Measurements from ENCODE around the gene CHST8.
"Not testable (repeated sequence)": the region's sequence is repeated elsewhere in the genome, so short reads cannot be mapped to it uniquely, and the experiment has no call there.

Gene CHST8

GRCh38 chr19:33618363-33618762 lies 3.4 kb upstream of the CHST8 start:
- DNase-seq (ENCODE audit: low spot score) = not testable (repeated sequence)

DNA sequence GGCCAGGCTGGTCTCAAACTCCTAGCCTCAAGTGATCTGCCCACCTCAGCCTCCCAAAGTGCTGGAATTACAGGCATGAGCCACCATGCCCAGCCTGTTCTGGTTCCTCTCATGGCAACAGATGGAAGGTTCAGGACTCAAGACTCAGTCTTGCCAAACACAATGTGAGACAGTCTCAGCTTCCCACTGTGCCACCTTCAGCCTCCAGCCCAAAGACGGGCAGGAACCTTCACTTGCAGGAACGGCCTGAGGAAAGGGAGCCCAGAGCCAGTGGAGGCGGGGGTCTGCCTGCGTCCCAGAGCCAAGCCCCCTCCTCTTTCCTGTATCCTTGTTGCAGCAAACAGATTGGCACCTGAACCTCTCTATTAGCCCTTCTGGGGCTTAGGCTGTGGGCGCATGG lies 2.9 kb upstream of the CHST8 start:
- no peak for DNase-seq (ENCODE audit: low spot score)

- no peak for DNase-seq (ENCODE audit: low spot score)
Observed at GRCh38 chr19:33620611-33621010, 1.1 kb upstream of the CHST8 start.

GRCh38 chr19:33621065-33621785 lies 528 bp upstream of the CHST8 start:
- DNase-seq (ENCODE audit: low spot score) = no peak

DNA sequence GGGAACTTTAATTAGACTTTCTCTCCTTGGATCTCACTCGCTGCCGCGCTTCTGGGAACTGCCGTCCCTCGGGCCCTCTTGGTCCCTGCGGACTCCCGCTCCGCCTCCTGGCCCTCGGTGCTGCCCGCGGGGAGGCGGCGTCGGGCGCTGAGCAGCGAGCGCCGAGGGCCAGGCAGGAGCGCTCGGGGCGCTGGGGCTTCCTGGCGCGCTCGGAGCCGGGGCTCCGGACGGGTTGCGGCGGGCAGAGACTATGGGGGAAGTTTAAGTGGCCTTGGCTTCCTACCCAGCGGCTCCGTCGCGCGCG lies 704 bp downstream of the CHST8 start:
- DNase-seq (ENCODE audit: low spot score) = no peak

GRCh38 chr19:33622809-33623511 lies 1.2 kb downstream of the CHST8 start:
- DNase-seq (ENCODE audit: low spot score) = no peak

DNA sequence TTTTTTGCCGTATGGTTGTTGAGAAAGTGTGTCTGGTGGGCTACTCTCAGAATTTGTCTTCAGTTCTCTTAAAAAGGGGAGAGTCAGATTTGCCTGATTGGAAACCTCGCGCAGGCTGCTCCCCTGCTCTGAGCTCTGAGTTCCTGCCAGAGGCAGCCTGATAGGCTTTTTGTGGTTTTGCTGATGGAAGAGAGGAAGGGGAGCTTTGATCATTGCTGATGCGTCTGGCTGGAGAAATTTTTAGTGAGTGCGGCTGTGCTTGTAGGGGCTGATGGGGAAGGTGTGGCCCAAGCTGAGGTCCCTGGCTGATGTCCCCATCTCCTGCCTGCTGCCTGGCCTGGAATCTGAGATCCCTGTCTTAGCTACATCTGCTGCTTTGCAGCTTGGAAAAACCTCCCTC lies 2.8 kb downstream of the CHST8 start:
- DNase-seq (ENCODE audit: low spot score) = no peak

- no peak for DNase-seq (ENCODE audit: low spot score)
Observed at GRCh38 chr19:33627526-33627925, 5.8 kb downstream of the CHST8 start.

- DNase-seq (ENCODE audit: low spot score) = no peak
Observed at GRCh38 chr19:33627962-33628839, 6.4 kb downstream of the CHST8 start.

DNA sequence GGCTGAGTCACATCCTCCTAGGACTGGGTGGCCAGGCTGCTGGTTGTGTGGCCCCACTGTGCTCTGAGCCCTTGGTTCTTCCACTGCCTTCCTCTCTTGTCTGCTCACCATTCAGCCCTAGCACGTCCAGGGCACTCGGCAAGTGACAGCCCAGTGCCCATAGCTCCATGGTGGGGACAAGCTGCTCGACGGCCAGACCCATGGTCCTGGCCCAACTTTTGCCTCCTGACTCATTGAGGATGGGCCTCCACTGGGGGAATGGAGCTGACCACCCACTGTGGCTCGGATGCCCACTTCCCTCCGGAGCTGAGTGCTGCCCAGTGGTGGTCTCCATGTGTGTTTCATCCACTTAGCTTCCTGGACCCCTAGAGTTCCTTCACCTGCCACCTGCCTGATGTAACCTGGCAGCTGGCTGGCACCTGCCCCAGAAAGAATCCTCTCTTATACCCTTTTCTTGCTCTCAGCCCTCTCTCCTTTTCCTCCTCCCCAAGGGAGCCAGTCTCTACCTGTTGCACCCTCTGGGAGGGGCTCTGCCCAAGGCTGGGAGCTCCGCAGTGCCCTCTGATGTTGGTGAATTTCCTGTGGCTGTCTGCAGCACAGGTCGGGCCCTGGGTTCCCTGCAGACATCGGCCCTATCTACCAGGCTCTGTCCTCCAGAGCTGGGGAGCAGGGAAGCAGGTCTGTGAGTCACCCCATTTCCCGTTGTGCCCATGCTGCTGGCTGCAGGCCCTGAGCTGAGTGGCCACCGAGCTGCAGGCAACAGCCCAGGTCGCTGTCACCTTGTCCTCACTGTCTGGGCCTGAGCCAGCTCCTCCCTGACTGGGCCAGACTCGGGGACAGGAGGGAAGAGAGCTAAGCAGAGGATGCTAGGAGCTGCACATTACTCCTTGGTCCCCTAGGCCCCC lies 7.4 kb downstream of the CHST8 start:
- no peak for DNase-seq (ENCODE audit: low spot score)

GRCh38 chr19:33629826-33630375 lies 8.1 kb downstream of the CHST8 start:
- no peak for DNase-seq (ENCODE audit: low spot score)

DNA sequence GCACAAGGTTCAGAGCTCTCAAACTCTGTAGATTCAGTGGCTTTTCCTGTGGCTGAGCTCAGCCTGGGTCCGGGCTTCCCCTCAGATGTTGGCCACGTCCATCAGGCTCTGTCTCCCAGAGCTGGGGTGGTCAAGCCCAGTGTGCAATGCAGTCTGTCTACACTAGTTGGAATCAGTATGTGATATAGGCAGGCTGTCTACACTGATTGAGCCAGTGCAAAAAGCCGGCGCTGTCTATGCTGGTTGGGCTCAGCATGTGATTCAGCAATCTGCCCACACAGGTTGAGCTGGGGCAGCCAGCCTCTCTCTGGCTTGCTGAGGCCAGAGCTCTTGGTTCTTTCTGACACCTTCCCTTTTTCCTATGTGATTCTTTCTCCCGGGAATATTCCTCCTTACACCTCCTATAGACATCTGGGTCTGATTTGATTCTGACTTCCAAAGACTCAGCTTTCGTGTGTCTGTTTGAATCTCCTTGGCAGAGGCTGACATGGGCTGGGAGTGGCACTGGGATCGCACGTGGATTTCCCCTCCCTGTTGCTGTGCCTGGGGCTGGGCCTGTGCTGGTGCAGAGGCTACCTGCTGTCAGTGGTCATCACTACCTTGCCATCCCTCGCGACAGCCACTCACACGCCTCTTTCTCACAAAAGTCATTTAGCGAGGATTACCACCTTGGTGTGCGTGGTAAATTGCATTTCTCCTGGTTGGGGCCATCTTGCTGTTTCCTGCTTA lies 9.3 kb downstream of the CHST8 start:
- no peak for DNase-seq (ENCODE audit: low spot score)

- no peak for DNase-seq (ENCODE audit: low spot score)
Observed at GRCh38 chr19:33631609-33631973, 9.8 kb downstream of the CHST8 start.

DNA sequence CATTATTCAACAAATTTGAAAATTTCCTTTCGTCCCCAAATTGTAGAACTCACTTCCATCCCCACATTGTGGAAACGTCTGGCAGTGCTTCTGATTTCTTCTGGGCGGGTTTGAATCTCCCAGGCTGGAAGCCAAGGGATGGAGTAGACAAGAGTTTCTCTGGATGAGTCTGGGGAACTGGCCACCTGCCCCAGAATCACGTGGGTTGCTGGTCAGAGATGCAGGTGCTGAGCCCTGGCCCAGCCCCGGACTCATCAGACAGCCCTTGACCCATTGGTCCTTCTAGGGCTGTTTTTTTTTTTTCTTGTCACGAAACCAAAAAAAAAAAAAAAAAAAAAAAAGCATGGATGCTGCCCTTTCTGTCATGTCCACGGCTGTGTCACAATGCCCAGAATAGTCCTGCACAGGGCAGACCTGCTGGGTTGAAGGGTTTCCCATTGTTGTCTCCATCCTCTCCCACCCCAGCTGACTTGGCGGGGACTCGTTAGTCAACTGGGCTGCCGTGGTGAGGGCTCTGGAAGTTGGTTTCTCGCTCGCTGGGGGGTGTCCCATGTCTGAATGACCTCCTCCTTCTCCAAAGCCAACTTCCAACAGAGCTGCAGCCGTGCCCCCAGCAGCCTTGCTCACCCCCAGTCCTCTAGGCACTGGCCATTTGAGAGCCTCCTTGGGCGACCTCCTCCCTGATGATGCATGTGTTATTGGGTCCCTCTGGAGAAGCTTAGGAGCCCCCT lies 12.8 kb downstream of the CHST8 start:
- no peak for DNase-seq (ENCODE audit: low spot score)

GRCh38 chr19:33638167-33639034 lies 16.6 kb downstream of the CHST8 start:
- DNase-seq (ENCODE audit: low spot score) = no peak

GRCh38 chr19:33639035-33639681 lies 17.4 kb downstream of the CHST8 start:
- DNase-seq (ENCODE audit: low spot score) = no peak

DNA sequence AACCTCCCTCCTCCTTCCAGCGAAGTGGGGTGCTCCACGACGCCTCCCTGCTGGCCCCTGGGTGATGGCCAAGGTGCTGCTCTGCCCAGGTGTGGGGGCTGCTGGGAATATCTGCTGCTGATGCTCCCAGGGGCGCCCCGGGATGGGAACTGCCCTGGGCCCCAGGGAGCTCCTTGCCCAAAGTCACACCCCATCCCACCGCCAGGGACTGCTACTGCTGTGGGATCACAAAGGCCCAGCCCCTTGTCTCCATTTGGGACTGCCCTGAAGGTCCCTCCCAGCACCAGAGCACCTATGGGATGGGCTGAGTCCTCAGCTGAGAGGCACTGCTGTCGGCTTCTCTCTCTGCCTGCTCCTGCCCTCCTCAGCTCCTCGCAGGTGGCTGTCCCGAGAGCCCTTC lies 19.0 kb downstream of the CHST8 start:
- DNase-seq (ENCODE audit: low spot score) = no peak

GRCh38 chr19:33641261-33641660 lies 19.5 kb downstream of the CHST8 start:
- no peak for DNase-seq (ENCODE audit: low spot score)
